H9 (cell line): Measurements from ENCODE around the gene LYZL6. TPM values are rescaled to one million over a fixed set of nuclear protein-coding genes. Genes with fewer than 3 reads are reported as not detected.

Experiments used
- DNase-seq: peaks from one replicate; pipeline ENCODE4 v3.0.0-alpha.2; 2017
- H2AFZ ChIP-seq: one replicate; pipeline ENCODE4 v1.6.1; 2013; ENCODE audit warnings: mild to moderate bottlenecking, low read length, control low read depth, moderate library complexity
- H2AK5ac ChIP-seq: 2 replicates; pipeline ENCODE4 v1.6.1; 2013; ENCODE audit warnings: low read length, control low read depth, mixed read lengths; ENCODE audit not compliant: insufficient read length
- H2BK120ac ChIP-seq: one replicate; pipeline ENCODE4 v1.6.1; 2013; ENCODE audit warnings: low read depth, mild to moderate bottlenecking, low read length, control low read depth, inconsistent platforms; ENCODE audit not compliant: poor library complexity, severe bottlenecking
- H2BK12ac ChIP-seq: 2 replicates; pipeline ENCODE4 v1.6.1; 2013; ENCODE audit warnings: low read length, control low read depth, mixed read lengths, low read depth; ENCODE audit not compliant: insufficient read length
- H2BK15ac ChIP-seq: 2 replicates; pipeline ENCODE4 v1.6.1; 2013; ENCODE audit warnings: low read depth, low read length, control low read depth
- H2BK20ac ChIP-seq: one replicate; pipeline ENCODE4 v1.6.1; 2013; ENCODE audit warnings: low read depth, mild to moderate bottlenecking, low read length, control low read depth, inconsistent platforms; ENCODE audit not compliant: poor library complexity, severe bottlenecking
- H2BK5ac ChIP-seq: 2 replicates; pipeline ENCODE4 v1.6.1; 2013; ENCODE audit warnings: low read length, control low read depth, mixed read lengths; ENCODE audit not compliant: insufficient read length
- H3K14ac ChIP-seq: 2 replicates; pipeline ENCODE4 v1.6.1; 2013; ENCODE audit warnings: low read length, control low read depth; ENCODE audit not compliant: insufficient read depth
- H3K18ac ChIP-seq: 2 replicates; pipeline ENCODE4 v1.6.1; 2013; ENCODE audit warnings: low read depth, mild to moderate bottlenecking, mixed read lengths, low read length, control low read depth; ENCODE audit not compliant: insufficient read length
- H3K23ac ChIP-seq: 2 replicates; pipeline ENCODE4 v1.6.1; 2013; ENCODE audit warnings: low read length, control low read depth, mixed read lengths, low read depth; ENCODE audit not compliant: insufficient read length
- H3K23me2 ChIP-seq: 2 replicates; pipeline ENCODE4 v1.6.1; 2013; ENCODE audit warnings: low read depth, mild to moderate bottlenecking, mixed read lengths, low read length, control low read depth; ENCODE audit not compliant: insufficient read length, poor library complexity, severe bottlenecking
- H3K27ac ChIP-seq: 2 replicates; pipeline ENCODE4 v1.5.1; 2013; ENCODE audit warnings: low read length, control low read depth, mixed read lengths, low read depth; ENCODE audit not compliant: insufficient read length
- H3K27me3 ChIP-seq: 2 replicates; pipeline ENCODE4 v1.6.1; 2013; ENCODE audit warnings: low read length, control low read depth, inconsistent platforms; ENCODE audit not compliant: insufficient read depth
- H3K4ac ChIP-seq: 2 replicates; pipeline ENCODE4 v1.6.1; 2013; ENCODE audit warnings: low read depth, mild to moderate bottlenecking, control low read depth, inconsistent platforms, low read length, moderate library complexity
- H3K4me1 ChIP-seq: 2 replicates; pipeline ENCODE4 v1.6.1; 2013; ENCODE audit warnings: low read length, control low read depth, inconsistent platforms; ENCODE audit not compliant: insufficient read depth
- H3K4me2 ChIP-seq: 2 replicates; pipeline ENCODE4 v1.6.1; 2013; ENCODE audit warnings: low read length, control low read depth, mixed read lengths; ENCODE audit not compliant: insufficient read length, insufficient read depth
- H3K56ac ChIP-seq: 2 replicates; pipeline ENCODE4 v1.6.1; 2013; ENCODE audit warnings: low read depth, mild to moderate bottlenecking, mixed read lengths, low read length, control low read depth; ENCODE audit not compliant: insufficient read length
- H3K79me1 ChIP-seq: 2 replicates; pipeline ENCODE4 v1.6.1; 2013; ENCODE audit warnings: low read depth, mild to moderate bottlenecking, moderate library complexity, low read length, control low read depth, inconsistent platforms; ENCODE audit not compliant: insufficient read depth, poor library complexity, severe bottlenecking
- H3K79me2 ChIP-seq: 2 replicates; pipeline ENCODE4 v1.6.1; 2013; ENCODE audit warnings: low read length, control low read depth, inconsistent platforms; ENCODE audit not compliant: insufficient read depth
- H3K9ac ChIP-seq: 2 replicates; pipeline ENCODE4 v1.6.1; 2013; ENCODE audit warnings: low read length, control low read depth, mixed read lengths; ENCODE audit not compliant: insufficient read length; ENCODE audit errors: extremely low read depth
- H3K9me3 ChIP-seq: one replicate; pipeline ENCODE4 v1.6.1; 2013; ENCODE audit warnings: low read depth, low read length, inconsistent platforms; ENCODE audit not compliant: control insufficient read depth
- H3T11ph ChIP-seq: one replicate; pipeline ENCODE4 v1.6.1; 2013; ENCODE audit warnings: mild to moderate bottlenecking, low read length, control low read depth, inconsistent platforms
- H4K20me1 ChIP-seq: one replicate; pipeline ENCODE4 v1.6.1; 2013; ENCODE audit not compliant: control insufficient read depth, insufficient read length, insufficient read depth
- H4K5ac ChIP-seq: 2 replicates; pipeline ENCODE4 v1.6.1; 2013; ENCODE audit warnings: low read depth, mild to moderate bottlenecking, mixed read lengths, low read length, control low read depth; ENCODE audit not compliant: insufficient read length
- H4K8ac ChIP-seq: replicated peaks from 2 replicates; pipeline ENCODE4 v1.6.1; 2013; ENCODE audit warnings: low read length, control low read depth, mixed read lengths, low read depth; ENCODE audit not compliant: insufficient read length
- H4K91ac ChIP-seq: 2 replicates; pipeline ENCODE4 v1.6.1; 2013; ENCODE audit warnings: low read depth, mild to moderate bottlenecking, moderate library complexity, mixed read lengths, low read length, control low read depth; ENCODE audit not compliant: insufficient read length
- H3K27ac Mint-ChIP-seq, 3 experiments: 2 replicates in 2 of 3; 3 replicates in 1 of 3; pipeline ENCODE4 v1.8.0; 2020 to 2021; ENCODE audit warnings: mixed read lengths in 3 of 3, mild to moderate bottlenecking in 1 of 3, moderate library complexity in 1 of 3
- H3K27me3 Mint-ChIP-seq: 2 replicates; pipeline ENCODE4 v1.8.0; 2021; ENCODE audit warnings: low read depth, mild to moderate bottlenecking, moderate library complexity, mixed read lengths
- H3K36me3 Mint-ChIP-seq, 3 experiments: 2 replicates in 2 of 3; 3 replicates in 1 of 3; pipeline ENCODE4 v1.8.0; 2020 to 2021; ENCODE audit warnings: low read depth in 3 of 3, mixed read lengths in 3 of 3; ENCODE audit not compliant: insufficient read depth in 1 of 3
- H3K4me1 Mint-ChIP-seq, 2 experiments: 2 replicates each; pipeline ENCODE4 v1.8.0; 2020; ENCODE audit warnings: mixed read lengths in 2 of 2
- H3K4me3 Mint-ChIP-seq, 2 experiments: 2 replicates in 1 of 2; 3 replicates in 1 of 2; pipeline ENCODE4 v1.8.0; 2020 to 2021; ENCODE audit warnings: mild to moderate bottlenecking in 2 of 2, mixed read lengths in 2 of 2, moderate library complexity in 1 of 2
- H3K9me3 Mint-ChIP-seq, 2 experiments: 2 replicates in 1 of 2; 3 replicates in 1 of 2; pipeline ENCODE4 v1.8.0; 2020; ENCODE audit warnings: mild to moderate bottlenecking in 2 of 2, mixed read lengths in 2 of 2, moderate library complexity in 1 of 2
- CTCF ChIP-seq: fragments of 200-600 bp; sonication (generic); conservative IDR thresholded peaks from 3 replicates; pipeline ENCODE4 v1.8.0; 2021; ENCODE audit warnings: antibody characterized with exemption, mild to moderate bottlenecking
- WGBS: extraction: QIAGEN DNeasy Blood & Tissue Kit; methylation state at CpG from one replicate; pipeline ENCODE4 v1.1.7; 2013; ENCODE audit warnings: missing lambda C conversion rate, low lambda C conversion rate, mixed read lengths; ENCODE audit not compliant: insufficient read length; ENCODE audit errors: extremely low coverage; 5-methylcytosine and 5-hydroxymethylcytosine counted together
- total RNA-seq: library from RNA; stranded (reverse); gene quantifications from 2 replicates; pipeline ENCODE4 v1.2.1, GENCODE V29; 2021

The LYZL6 gene
- total RNA-seq, 1 experiment from 2014 or later: not detected

- no CpG with 5 or more reads among the region's 11 CpGs for WGBS
- no peaks in the 10 kb centered on the region for H3K4me1 ChIP-seq
- Mint-ChIP-seq H3K27me3 (no peaks in the 10 kb centered on the region; the same call in 1 of the 2 replicates), H3K27ac (no peak overlapping the region), H3K4me1 (peaks cover 0 to 3% of the 10 kb centered on the region in 2 experiments; a peak in 3 of 4 replicates), H3K9me3 (peaks cover 5 to 7% of the 10 kb centered on the region in 2 experiments; a peak in 3 of 5 replicates), H3K36me3 (no peaks in the 10 kb centered on the region; a peak in 1 of 7 replicates), H3K4me3 (no peak overlapping the region)
- no peaks in the 10 kb centered on the region for H4K20me1 ChIP-seq
- no peak overlapping the region for H3K23ac ChIP-seq
- no peak overlapping the region for H3K14ac ChIP-seq
- H3K79me1 ChIP-seq: no peaks in the 10 kb centered on the region
- H4K91ac ChIP-seq: no peak overlapping the region
- no peak overlapping the region for H4K5ac ChIP-seq
- H3K23me2 ChIP-seq: no peaks in the 10 kb centered on the region
- no peak overlapping the region for H2BK20ac ChIP-seq
- H2BK5ac ChIP-seq: no peak overlapping the region
- H3K4ac ChIP-seq: no peak overlapping the region
- H3K9me3 ChIP-seq: no peaks in the 10 kb centered on the region
- no peak overlapping the region for H3K18ac ChIP-seq
- H2BK120ac ChIP-seq: no peak overlapping the region
- H3K27me3 ChIP-seq: no peaks in the 10 kb centered on the region
- H3K56ac ChIP-seq: no peak overlapping the region
- no peak overlapping the region for H2BK15ac ChIP-seq
- H3T11ph ChIP-seq: no peak overlapping the region
- no peaks in the 10 kb centered on the region for H3K79me2 ChIP-seq
- TF ChIP-seq CTCF: no peak
- no peak overlapping the region for H4K8ac ChIP-seq
- H3K27ac ChIP-seq: no peak overlapping the region
- H3K4me2 ChIP-seq: no peak overlapping the region
- no peak overlapping the region for H2AK5ac ChIP-seq
- no peak overlapping the region for H3K9ac ChIP-seq
- no peak overlapping the region for H2AFZ ChIP-seq
- DNase-seq: no peak
- H2BK12ac ChIP-seq: no peak overlapping the region
Measured at GRCh38 chr17:35900708-35901480, 42.6 kb downstream of the LYZL6 start.
